H9 (cell line): Measurements from ENCODE around the gene FFAR1. TPM values are rescaled to one million over a fixed set of nuclear protein-coding genes. Genes with fewer than 3 reads are reported as not detected.
"Not testable (repeated sequence)": the region's sequence is repeated elsewhere in the genome, so short reads cannot be mapped to it uniquely, and the experiment has no call there.

Source experiments
- DNase-seq: peaks from one replicate; pipeline ENCODE4 v3.0.0-alpha.2; 2017
- H2AFZ ChIP-seq: one replicate; pipeline ENCODE4 v1.6.1; 2013; ENCODE audit warnings: mild to moderate bottlenecking, low read length, control low read depth, moderate library complexity
- H2AK5ac ChIP-seq: 2 replicates; pipeline ENCODE4 v1.6.1; 2013; ENCODE audit warnings: low read length, control low read depth, mixed read lengths; ENCODE audit not compliant: insufficient read length
- H2BK120ac ChIP-seq: one replicate; pipeline ENCODE4 v1.6.1; 2013; ENCODE audit warnings: low read depth, mild to moderate bottlenecking, low read length, control low read depth, inconsistent platforms; ENCODE audit not compliant: poor library complexity, severe bottlenecking
- H2BK12ac ChIP-seq: 2 replicates; pipeline ENCODE4 v1.6.1; 2013; ENCODE audit warnings: low read length, control low read depth, mixed read lengths, low read depth; ENCODE audit not compliant: insufficient read length
- H2BK15ac ChIP-seq: 2 replicates; pipeline ENCODE4 v1.6.1; 2013; ENCODE audit warnings: low read depth, low read length, control low read depth
- H2BK20ac ChIP-seq: one replicate; pipeline ENCODE4 v1.6.1; 2013; ENCODE audit warnings: low read depth, mild to moderate bottlenecking, low read length, control low read depth, inconsistent platforms; ENCODE audit not compliant: poor library complexity, severe bottlenecking
- H2BK5ac ChIP-seq: 2 replicates; pipeline ENCODE4 v1.6.1; 2013; ENCODE audit warnings: low read length, control low read depth, mixed read lengths; ENCODE audit not compliant: insufficient read length
- H3K14ac ChIP-seq: 2 replicates; pipeline ENCODE4 v1.6.1; 2013; ENCODE audit warnings: low read length, control low read depth; ENCODE audit not compliant: insufficient read depth
- H3K18ac ChIP-seq: 2 replicates; pipeline ENCODE4 v1.6.1; 2013; ENCODE audit warnings: low read depth, mild to moderate bottlenecking, mixed read lengths, low read length, control low read depth; ENCODE audit not compliant: insufficient read length
- H3K23ac ChIP-seq: 2 replicates; pipeline ENCODE4 v1.6.1; 2013; ENCODE audit warnings: low read length, control low read depth, mixed read lengths, low read depth; ENCODE audit not compliant: insufficient read length
- H3K23me2 ChIP-seq: 2 replicates; pipeline ENCODE4 v1.6.1; 2013; ENCODE audit warnings: low read depth, mild to moderate bottlenecking, mixed read lengths, low read length, control low read depth; ENCODE audit not compliant: insufficient read length, poor library complexity, severe bottlenecking
- H3K27ac ChIP-seq: 2 replicates; pipeline ENCODE4 v1.5.1; 2013; ENCODE audit warnings: low read length, control low read depth, mixed read lengths, low read depth; ENCODE audit not compliant: insufficient read length
- H3K27me3 ChIP-seq: 2 replicates; pipeline ENCODE4 v1.6.1; 2013; ENCODE audit warnings: low read length, control low read depth, inconsistent platforms; ENCODE audit not compliant: insufficient read depth
- H3K4ac ChIP-seq: 2 replicates; pipeline ENCODE4 v1.6.1; 2013; ENCODE audit warnings: low read depth, mild to moderate bottlenecking, control low read depth, inconsistent platforms, low read length, moderate library complexity
- H3K4me1 ChIP-seq: 2 replicates; pipeline ENCODE4 v1.6.1; 2013; ENCODE audit warnings: low read length, control low read depth, inconsistent platforms; ENCODE audit not compliant: insufficient read depth
- H3K4me2 ChIP-seq: 2 replicates; pipeline ENCODE4 v1.6.1; 2013; ENCODE audit warnings: low read length, control low read depth, mixed read lengths; ENCODE audit not compliant: insufficient read length, insufficient read depth
- H3K56ac ChIP-seq: 2 replicates; pipeline ENCODE4 v1.6.1; 2013; ENCODE audit warnings: low read depth, mild to moderate bottlenecking, mixed read lengths, low read length, control low read depth; ENCODE audit not compliant: insufficient read length
- H3K79me1 ChIP-seq: 2 replicates; pipeline ENCODE4 v1.6.1; 2013; ENCODE audit warnings: low read depth, mild to moderate bottlenecking, moderate library complexity, low read length, control low read depth, inconsistent platforms; ENCODE audit not compliant: insufficient read depth, poor library complexity, severe bottlenecking
- H3K79me2 ChIP-seq: 2 replicates; pipeline ENCODE4 v1.6.1; 2013; ENCODE audit warnings: low read length, control low read depth, inconsistent platforms; ENCODE audit not compliant: insufficient read depth
- H3K9ac ChIP-seq: 2 replicates; pipeline ENCODE4 v1.6.1; 2013; ENCODE audit warnings: low read length, control low read depth, mixed read lengths; ENCODE audit not compliant: insufficient read length; ENCODE audit errors: extremely low read depth
- H3K9me3 ChIP-seq: one replicate; pipeline ENCODE4 v1.6.1; 2013; ENCODE audit warnings: low read depth, low read length, inconsistent platforms; ENCODE audit not compliant: control insufficient read depth
- H3T11ph ChIP-seq: one replicate; pipeline ENCODE4 v1.6.1; 2013; ENCODE audit warnings: mild to moderate bottlenecking, low read length, control low read depth, inconsistent platforms
- H4K20me1 ChIP-seq: one replicate; pipeline ENCODE4 v1.6.1; 2013; ENCODE audit not compliant: control insufficient read depth, insufficient read length, insufficient read depth
- H4K5ac ChIP-seq: 2 replicates; pipeline ENCODE4 v1.6.1; 2013; ENCODE audit warnings: low read depth, mild to moderate bottlenecking, mixed read lengths, low read length, control low read depth; ENCODE audit not compliant: insufficient read length
- H4K8ac ChIP-seq: replicated peaks from 2 replicates; pipeline ENCODE4 v1.6.1; 2013; ENCODE audit warnings: low read length, control low read depth, mixed read lengths, low read depth; ENCODE audit not compliant: insufficient read length
- H4K91ac ChIP-seq: 2 replicates; pipeline ENCODE4 v1.6.1; 2013; ENCODE audit warnings: low read depth, mild to moderate bottlenecking, moderate library complexity, mixed read lengths, low read length, control low read depth; ENCODE audit not compliant: insufficient read length
- H3K27ac Mint-ChIP-seq, 3 experiments: 2 replicates in 2 of 3; 3 replicates in 1 of 3; pipeline ENCODE4 v1.8.0; 2020 to 2021; ENCODE audit warnings: mixed read lengths in 3 of 3, mild to moderate bottlenecking in 1 of 3, moderate library complexity in 1 of 3
- H3K27me3 Mint-ChIP-seq: 2 replicates; pipeline ENCODE4 v1.8.0; 2021; ENCODE audit warnings: low read depth, mild to moderate bottlenecking, moderate library complexity, mixed read lengths
- H3K36me3 Mint-ChIP-seq, 3 experiments: 2 replicates in 2 of 3; 3 replicates in 1 of 3; pipeline ENCODE4 v1.8.0; 2020 to 2021; ENCODE audit warnings: low read depth in 3 of 3, mixed read lengths in 3 of 3; ENCODE audit not compliant: insufficient read depth in 1 of 3
- H3K4me1 Mint-ChIP-seq, 2 experiments: 2 replicates each; pipeline ENCODE4 v1.8.0; 2020; ENCODE audit warnings: mixed read lengths in 2 of 2
- H3K4me3 Mint-ChIP-seq, 2 experiments: 2 replicates in 1 of 2; 3 replicates in 1 of 2; pipeline ENCODE4 v1.8.0; 2020 to 2021; ENCODE audit warnings: mild to moderate bottlenecking in 2 of 2, mixed read lengths in 2 of 2, moderate library complexity in 1 of 2
- H3K9me3 Mint-ChIP-seq, 2 experiments: 2 replicates in 1 of 2; 3 replicates in 1 of 2; pipeline ENCODE4 v1.8.0; 2020; ENCODE audit warnings: mild to moderate bottlenecking in 2 of 2, mixed read lengths in 2 of 2, moderate library complexity in 1 of 2
- WGBS: extraction: QIAGEN DNeasy Blood & Tissue Kit; methylation state at CpG from one replicate; pipeline ENCODE4 v1.1.7; 2013; ENCODE audit warnings: missing lambda C conversion rate, low lambda C conversion rate, mixed read lengths; ENCODE audit not compliant: insufficient read length; ENCODE audit errors: extremely low coverage; 5-methylcytosine and 5-hydroxymethylcytosine counted together
- total RNA-seq: library from RNA; stranded (reverse); gene quantifications from 2 replicates; pipeline ENCODE4 v1.2.1, GENCODE V29; 2021

Gene FFAR1
- total RNA-seq, 1 experiment from 2014 or later = not detected

DNA sequence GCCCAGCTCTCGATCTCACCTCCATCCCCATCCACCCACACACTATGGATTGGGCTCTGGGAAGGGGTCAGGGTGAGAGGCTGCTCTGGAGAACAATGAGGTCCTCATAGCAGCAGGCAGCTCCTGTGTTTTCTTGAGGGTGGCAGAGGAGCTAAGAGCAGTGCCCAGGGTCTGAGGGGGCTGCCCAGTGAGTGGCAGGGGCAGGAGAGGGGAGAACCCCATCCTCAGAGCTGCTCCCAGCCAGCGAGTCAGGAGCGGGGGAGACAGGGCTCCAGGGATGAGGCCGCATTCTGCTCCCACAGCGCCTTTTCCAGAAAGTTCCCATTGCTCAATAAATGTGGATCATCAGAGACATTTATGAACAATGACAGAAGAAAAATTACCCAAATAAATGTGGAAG lies 12.4 kb downstream of the FFAR1 start:
- H3K9me3 Mint-ChIP-seq, H3K27ac Mint-ChIP-seq, H2BK5ac ChIP-seq, H3K79me2 ChIP-seq, H3K79me1 ChIP-seq, H2BK20ac ChIP-seq, H3K4me3 Mint-ChIP-seq, H4K8ac ChIP-seq, H2AFZ ChIP-seq, H3K14ac ChIP-seq, H2BK12ac ChIP-seq, H3K4me2 ChIP-seq, H3K27ac ChIP-seq, H3K23ac ChIP-seq, H4K5ac ChIP-seq, H4K91ac ChIP-seq, H3K23me2 ChIP-seq, H3K9ac ChIP-seq, H3K4me1 ChIP-seq, H3K27me3 Mint-ChIP-seq, H3K56ac ChIP-seq, H2BK120ac ChIP-seq, H3K4ac ChIP-seq, H3K27me3 ChIP-seq, H2BK15ac ChIP-seq, H3K36me3 Mint-ChIP-seq, H3K4me1 Mint-ChIP-seq, H3K18ac ChIP-seq, H3T11ph ChIP-seq, H2AK5ac ChIP-seq, DNase-seq, H4K20me1 ChIP-seq, H3K9me3 ChIP-seq: not testable (repeated sequence)
- no CpG with 5 or more reads among the region's 5 CpGs for WGBS
